CD4-positive, alpha-beta T cell treated with Interleukin-6 for 4 hours (primary cell): ENCODE results near the gene EHMT1.
"Not testable (repeated sequence)": the region's sequence is repeated elsewhere in the genome, so short reads cannot be mapped to it uniquely, and the experiment has no call there.

Experiments
- DNase-seq: peaks from one replicate; pipeline ENCODE4 v3.0.0-alpha.2; 2020; ENCODE audit warnings: mixed read lengths

Gene EHMT1

DNA sequence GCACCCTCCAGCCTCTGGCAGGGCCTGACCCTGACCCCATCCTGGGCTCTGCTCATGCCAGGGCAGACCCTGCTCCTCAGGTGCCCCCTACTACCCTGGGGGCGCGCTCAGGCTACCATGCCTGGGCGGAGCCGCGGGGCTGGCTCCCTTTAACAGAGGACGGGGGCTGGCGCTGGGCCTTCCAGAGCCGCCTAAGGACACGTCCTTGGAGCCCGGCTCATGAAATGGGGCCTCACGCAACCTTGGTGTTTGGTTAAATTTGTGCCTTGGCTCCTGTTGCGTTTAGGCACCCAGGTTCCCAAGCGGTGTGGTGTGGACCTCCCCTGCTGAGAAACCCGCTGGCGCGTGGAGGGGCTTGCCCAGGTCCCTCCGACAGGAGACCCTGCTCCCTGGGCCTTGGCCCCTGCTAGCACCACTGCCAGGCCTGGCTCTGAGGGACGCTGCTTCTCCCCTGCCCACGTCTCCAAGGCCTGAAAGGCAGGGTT, 3.4 kb upstream of the EHMT1 start:
- no peak for DNase-seq

- DNase-seq = peak; percentile 38
Observed at GRCh38 chr9:137619240-137620047, 639 bp downstream of the EHMT1 start.

DNA sequence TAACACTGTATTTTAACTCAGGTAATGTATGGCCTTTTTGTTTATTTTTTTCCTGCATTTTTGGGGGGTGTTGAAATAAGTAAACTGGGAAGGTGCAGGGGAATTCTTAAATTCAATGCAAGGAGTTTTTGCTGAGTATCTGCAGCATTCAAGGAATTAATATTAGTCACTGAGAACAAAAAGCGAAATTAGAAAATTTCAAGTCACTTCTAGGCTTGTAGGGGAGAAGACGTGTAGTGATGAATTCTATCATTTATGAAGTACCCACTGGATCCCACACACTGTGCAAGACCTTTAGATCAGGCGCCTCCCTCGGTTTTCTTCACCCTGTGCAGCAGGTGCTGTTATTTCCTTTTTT, 1.2 kb downstream of the EHMT1 start:
- no peak for DNase-seq

GRCh38 chr9:137620581-137620980, 1.8 kb downstream of the EHMT1 start:
- no peak for DNase-seq

- DNase-seq = no peak
Observed at GRCh38 chr9:137621131-137621757, 2.4 kb downstream of the EHMT1 start.

GRCh38 chr9:137622211-137622610, 3.4 kb downstream of the EHMT1 start:
- not testable (repeated sequence) for DNase-seq

GRCh38 chr9:137626464-137626863, 7.7 kb downstream of the EHMT1 start:
- no peak for DNase-seq

DNA sequence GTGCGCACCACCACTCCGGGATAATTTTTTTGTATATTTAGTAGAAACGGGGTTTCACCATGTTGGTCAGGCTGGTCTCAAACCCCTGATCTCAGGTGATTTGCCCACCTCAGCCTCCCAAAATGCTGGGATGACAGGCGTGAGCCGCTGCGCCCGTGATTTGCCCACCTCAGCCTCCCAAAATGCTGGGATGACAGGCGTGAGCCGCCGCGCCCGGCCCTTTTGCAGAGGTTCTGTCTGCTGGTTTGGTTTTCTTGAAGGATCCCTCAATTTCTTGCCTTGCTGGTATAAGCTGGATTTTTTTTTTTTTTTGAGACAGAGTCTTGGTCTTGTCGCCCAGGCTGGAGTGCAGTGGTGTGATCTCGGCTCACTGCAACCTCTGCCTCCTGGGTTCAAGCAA, 8.6 kb downstream of the EHMT1 start:
- not testable (repeated sequence) for DNase-seq

GRCh38 chr9:137630126-137630525, 11.3 kb downstream of the EHMT1 start:
- DNase-seq = no peak

GRCh38 chr9:137630679-137631078, 11.9 kb downstream of the EHMT1 start:
- no peak for DNase-seq

- DNase-seq = no peak
Observed at GRCh38 chr9:137631345-137632229, 12.8 kb downstream of the EHMT1 start.

DNA sequence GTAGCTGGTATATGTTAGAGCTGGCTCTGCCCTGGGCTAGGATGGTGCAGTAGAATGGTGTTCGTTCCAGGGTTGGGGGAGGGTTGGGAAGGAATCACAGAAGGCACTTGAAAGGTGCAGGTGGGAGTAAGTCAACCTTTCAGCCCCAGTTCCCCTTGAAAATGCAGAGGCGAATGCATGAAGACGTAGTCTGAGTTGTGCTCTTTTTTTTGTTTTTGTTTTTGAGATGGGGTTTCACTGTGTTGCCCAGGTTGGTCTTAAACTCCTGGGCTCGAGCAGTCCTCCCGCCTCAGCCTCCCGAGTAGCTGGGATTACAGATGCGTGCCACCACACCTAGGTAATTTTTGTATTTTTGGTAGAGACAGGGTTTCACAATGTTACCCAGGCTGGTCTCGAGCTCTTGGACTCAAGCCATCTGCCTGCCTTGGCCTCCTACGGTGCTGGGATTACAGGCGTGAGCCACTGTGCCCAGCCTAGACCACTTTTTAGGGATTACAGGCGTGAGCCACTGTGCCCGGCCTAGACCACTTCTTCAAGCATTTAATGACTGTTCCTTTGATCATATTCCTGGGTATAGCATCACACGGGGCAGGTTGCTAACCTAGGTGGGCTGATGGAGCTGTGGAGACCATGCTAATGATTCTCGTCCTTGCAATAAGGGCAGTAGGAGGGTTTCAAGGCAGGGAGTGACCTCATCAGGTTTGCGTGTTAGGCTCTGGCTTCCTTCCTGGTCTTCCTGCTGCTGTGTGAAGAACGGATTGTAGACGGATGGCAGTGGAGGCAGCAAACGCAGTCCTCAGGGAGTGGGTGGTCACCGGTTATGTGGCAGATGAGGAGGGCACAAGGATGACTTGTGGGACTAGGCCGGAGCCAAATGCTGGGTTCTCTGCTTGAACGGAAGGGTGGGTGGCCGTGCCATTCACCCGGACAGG, 13.7 kb downstream of the EHMT1 start:
- no peak for DNase-seq

- no peak for DNase-seq
Observed at GRCh38 chr9:137634016-137634415, 15.2 kb downstream of the EHMT1 start.

DNA sequence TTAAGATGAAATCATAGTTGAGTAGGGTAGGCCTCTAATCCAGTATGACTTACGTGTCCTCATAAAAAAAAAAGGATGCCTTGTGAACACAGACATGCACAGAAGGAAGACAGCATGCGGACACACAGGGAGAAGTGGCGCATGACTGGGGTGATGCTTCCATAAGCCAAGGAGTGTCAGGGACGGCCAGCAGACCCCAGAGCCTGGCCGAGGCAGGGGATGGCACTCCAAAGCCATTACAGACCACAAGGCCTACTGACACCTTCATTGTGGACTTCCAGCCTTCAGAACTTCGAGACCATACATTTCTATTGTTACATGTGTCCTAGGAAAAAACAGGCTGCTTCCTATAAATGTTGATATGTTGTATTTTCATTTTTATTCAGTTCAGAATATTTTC, 19.9 kb downstream of the EHMT1 start:
- DNase-seq = no peak

DNA sequence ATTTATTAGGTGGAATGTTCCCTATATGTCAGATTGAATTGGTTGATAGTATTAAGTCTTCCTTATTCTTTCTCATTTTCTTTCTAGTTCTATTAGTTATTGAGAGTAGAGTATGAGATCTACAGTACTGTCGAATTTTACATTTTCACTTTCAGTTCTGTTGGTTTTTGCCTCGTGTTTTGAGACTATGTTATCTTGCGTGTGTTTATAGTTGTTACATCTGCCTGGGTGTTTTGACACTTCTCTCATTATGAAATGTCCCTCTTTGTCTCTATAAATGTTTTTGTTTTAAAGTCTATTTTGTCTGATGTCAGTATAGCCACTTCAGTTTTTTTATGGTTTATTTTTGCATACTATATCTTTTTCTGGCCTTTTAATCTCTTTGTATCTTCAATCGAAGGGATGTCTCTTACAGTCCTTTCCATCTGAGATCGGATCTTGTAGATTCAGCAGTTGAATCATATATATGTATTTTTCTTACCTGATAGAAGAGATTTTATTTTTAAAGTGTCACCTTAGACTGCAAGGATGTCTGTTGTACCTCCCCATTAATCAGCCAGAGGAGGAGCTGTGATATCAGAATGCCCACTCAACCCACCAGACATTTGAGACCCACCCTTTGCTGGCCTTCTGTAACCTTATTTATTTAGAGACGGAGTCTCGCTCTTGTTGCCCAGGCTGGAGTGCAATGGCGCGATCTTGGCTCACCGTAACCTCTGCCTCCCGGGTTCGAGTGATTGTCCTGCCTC, 20.7 kb downstream of the EHMT1 start:
- no peak for DNase-seq

- no peak for DNase-seq
Observed at GRCh38 chr9:137640862-137641261, 22.1 kb downstream of the EHMT1 start.

GRCh38 chr9:137642118-137642601, 23.4 kb downstream of the EHMT1 start:
- no peak for DNase-seq

DNA sequence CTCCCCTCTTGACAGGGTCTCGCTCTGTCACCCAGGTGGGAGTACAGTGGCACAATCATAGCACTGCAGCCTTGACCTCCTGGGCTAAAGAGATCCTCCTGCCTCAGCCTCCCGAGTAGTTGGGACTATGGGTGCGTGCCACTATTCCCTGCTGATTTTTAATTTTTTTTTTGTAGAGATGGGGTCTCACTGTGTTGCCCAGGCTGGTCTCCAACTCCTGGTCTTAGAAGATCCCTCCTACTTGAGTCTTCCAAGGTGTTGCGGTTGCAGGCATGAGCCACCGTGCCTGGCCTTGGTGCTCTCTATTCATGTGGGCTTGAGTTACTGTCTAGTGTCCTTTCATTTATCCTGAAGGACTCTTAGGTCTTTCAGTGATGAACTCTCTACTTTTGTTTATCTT, 24.1 kb downstream of the EHMT1 start:
- no peak for DNase-seq

- DNase-seq = no peak
Observed at GRCh38 chr9:137643921-137644320, 25.1 kb downstream of the EHMT1 start.

DNA sequence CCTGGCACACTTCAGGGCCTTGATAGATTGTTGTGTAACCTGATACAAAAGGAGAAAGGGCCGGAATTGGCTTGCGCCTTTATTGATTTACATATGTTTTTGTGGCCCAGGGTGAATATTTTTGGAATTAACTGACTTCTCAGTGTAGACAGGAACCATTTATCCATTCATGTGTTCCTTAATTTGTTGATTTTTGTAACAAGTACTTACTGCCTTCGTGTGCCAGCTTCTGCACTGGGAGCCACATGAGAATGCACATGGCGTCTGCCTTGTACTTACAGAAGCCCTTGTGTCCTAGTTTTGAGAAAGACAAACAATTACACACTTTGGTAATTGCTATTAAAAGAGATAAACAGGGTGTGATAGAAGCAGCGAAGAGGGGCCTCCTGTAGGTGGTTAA, 26.4 kb downstream of the EHMT1 start:
- DNase-seq = no peak

- DNase-seq = no peak
Observed at GRCh38 chr9:137646341-137646740, 27.5 kb downstream of the EHMT1 start.
